ENCODE results near the gene ARHGAP31.

- TF ChIP-seq CTCF (IDR thresholded peaks at IDR 0.05) = no peak
- no peak for TF ChIP-seq POLR2A (IDR thresholded peaks at IDR 0.05)
Observed at GRCh38 chr3:119362010-119362409, 67.8 kb downstream of the ARHGAP31 start.
